ENCODE measurements around the gene GANC. TPM values are rescaled to one million over a fixed set of nuclear protein-coding genes. Genes with fewer than 3 reads are reported as not detected.

The GANC gene
- total RNA-seq, 1 experiment from 2014 or later, result 31.1 TPM

DNA sequence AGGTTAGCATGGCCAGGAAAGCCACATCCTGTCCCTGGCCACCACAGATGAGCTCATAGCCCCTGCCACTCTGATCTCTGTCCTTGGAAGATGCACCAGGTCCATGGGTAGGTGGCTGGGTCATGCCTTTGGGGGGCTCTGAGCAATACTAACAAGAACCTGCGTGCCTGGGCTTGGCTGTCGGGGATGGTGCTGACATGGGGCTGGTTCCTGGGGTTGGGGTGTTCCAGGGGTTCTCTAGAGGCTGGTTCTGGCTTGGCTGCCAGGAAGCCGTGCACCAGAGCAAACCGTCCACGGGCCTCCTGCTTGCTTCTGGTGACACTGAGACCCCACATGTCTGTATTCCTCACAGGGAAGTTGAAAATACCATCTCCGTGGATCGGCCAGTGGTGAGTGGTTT, 130.4 kb downstream of the GANC start:
- Histone ChIP-seq H3K27ac (ENCODE audit: low read length) (no peak overlapping the region), H3K27me3 (ENCODE audit: low read length) (no peaks in the 10 kb centered on the region), H2AFZ (ENCODE audit: low read length) (no peak overlapping the region), H3K9me2 (replicated peaks; ENCODE audit: insufficient read depth, low read length) (no peaks in the 10 kb centered on the region), H3K36me3 (ENCODE audit: insufficient read depth, low read length) (no peaks in the 10 kb centered on the region), H3K4me2 (ENCODE audit: low read depth, low read length, poor library complexity, severe bottlenecking) (no peak overlapping the region), H3K79me2 (ENCODE audit: low read length) (no peaks in the 10 kb centered on the region), H3K4me1 (ENCODE audit: low read length) (no peaks in the 10 kb centered on the region), H4K20me1 (ENCODE audit: insufficient read depth, low read depth, low read length) (no peaks in the 10 kb centered on the region), H3K9me3 (ENCODE audit: low read length) (no peaks in the 10 kb centered on the region), H3K9ac (ENCODE audit: low read length) (no peak overlapping the region), H3K4me3 (ENCODE audit: low read length) (no peak overlapping the region)
- no peak for DNase-seq

DNA sequence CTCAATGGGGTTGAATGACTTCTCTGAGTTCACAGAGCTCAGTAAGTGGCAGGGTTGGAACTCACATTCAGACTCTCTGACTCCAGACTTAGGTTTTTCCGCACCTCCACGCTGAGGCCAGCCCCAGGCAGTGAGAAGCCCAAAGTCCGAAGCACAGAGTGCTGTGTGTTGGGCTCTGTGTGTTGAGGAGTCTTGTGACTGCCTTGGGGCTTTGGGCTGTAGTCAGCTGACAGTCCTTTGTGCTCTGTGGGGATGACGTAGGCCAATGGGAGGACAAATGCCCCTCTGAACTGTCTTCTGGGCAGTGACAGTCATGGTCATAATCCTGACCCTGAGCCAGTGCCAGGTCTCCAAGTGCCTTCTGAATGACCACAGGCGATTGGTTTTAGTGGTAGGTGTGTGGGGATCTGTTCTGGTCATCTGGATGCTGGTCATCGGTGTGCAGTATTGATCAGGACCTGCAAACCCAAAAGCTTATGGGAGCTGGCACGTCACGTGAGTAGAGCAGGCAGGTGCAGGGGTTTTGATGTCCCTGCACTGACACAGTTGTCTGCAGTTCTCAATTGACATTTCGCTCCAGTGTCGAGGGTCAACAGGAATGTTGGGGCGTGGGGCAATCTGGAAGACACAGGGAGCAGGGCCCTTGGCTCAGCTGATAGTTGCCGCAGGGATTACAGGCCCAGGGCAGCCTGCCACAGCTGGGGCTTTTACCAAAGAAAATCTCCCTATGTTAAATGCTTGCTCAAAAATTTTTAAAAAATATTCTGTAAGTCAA, 131.6 kb downstream of the GANC start:
- no peaks in the 10 kb centered on the region for H4K20me1 ChIP-seq (ENCODE audit: insufficient read depth, low read depth, low read length)
- no peak overlapping the region for H3K4me2 ChIP-seq (ENCODE audit: low read depth, low read length, poor library complexity, severe bottlenecking)
- no peaks in the 10 kb centered on the region for H3K9me3 ChIP-seq (ENCODE audit: low read length)
- no peaks in the 10 kb centered on the region for H3K79me2 ChIP-seq (ENCODE audit: low read length)
- no peak for DNase-seq
- H3K9ac ChIP-seq (ENCODE audit: low read length), result no peak overlapping the region
- no peaks in the 10 kb centered on the region for H3K9me2 ChIP-seq (replicated peaks; ENCODE audit: insufficient read depth, low read length)
- no peak overlapping the region for H3K27ac ChIP-seq (ENCODE audit: low read length)
- no peaks in the 10 kb centered on the region for H3K36me3 ChIP-seq (ENCODE audit: insufficient read depth, low read length)
- no peaks in the 10 kb centered on the region for H3K27me3 ChIP-seq (ENCODE audit: low read length)
- no peak overlapping the region for H2AFZ ChIP-seq (ENCODE audit: low read length)
- no peak overlapping the region for H3K4me3 ChIP-seq (ENCODE audit: low read length)
- no peaks in the 10 kb centered on the region for H3K4me1 ChIP-seq (ENCODE audit: low read length)

GRCh38 chr15:42405863-42406482, 133.0 kb downstream of the GANC start:
- H3K27ac ChIP-seq (ENCODE audit: low read length), result no peak overlapping the region
- H3K9ac ChIP-seq (ENCODE audit: low read length), result no peak overlapping the region
- H3K27me3 ChIP-seq (ENCODE audit: low read length), result no peaks in the 10 kb centered on the region
- no peak overlapping the region for H3K4me3 ChIP-seq (ENCODE audit: low read length)
- H3K36me3 ChIP-seq (ENCODE audit: insufficient read depth, low read length), result 0 out of 2 replicates have a peak, but pooled peaks cover 3% of the 10 kb centered on the region
- H3K4me2 ChIP-seq (ENCODE audit: low read depth, low read length, poor library complexity, severe bottlenecking), result no peak overlapping the region
- no peaks in the 10 kb centered on the region for H3K9me3 ChIP-seq (ENCODE audit: low read length)
- no peaks in the 10 kb centered on the region for H3K4me1 ChIP-seq (ENCODE audit: low read length)
- DNase-seq, result no peak
- no peaks in the 10 kb centered on the region for H4K20me1 ChIP-seq (ENCODE audit: insufficient read depth, low read depth, low read length)
- H2AFZ ChIP-seq (ENCODE audit: low read length), result no peak overlapping the region
- no peaks in the 10 kb centered on the region for H3K9me2 ChIP-seq (replicated peaks; ENCODE audit: insufficient read depth, low read length)
- no peaks in the 10 kb centered on the region for H3K79me2 ChIP-seq (ENCODE audit: low read length)

Other genes with a start within 250 kb of the GANC start
- not detected in 2 replicates for gene PLA2G4D, start 178.6 kb upstream of the GANC start, total RNA-seq (2014; rRNA removed; shearing (Covaris generic); ENCODE audit: low replicate concordance)
- gene PLA2G4F, start 116.6 kb upstream of the GANC start, total RNA-seq (2014; rRNA removed; shearing (Covaris generic); ENCODE audit: low replicate concordance), result not detected in 2 replicates
- gene VPS39, start 64.9 kb upstream of the GANC start, total RNA-seq (2014; rRNA removed; shearing (Covaris generic); ENCODE audit: low replicate concordance), result 65.3 and 99.4 TPM in 2 replicates
- gene TMEM87A, start 232 bp downstream of the GANC start, total RNA-seq (2014; rRNA removed; shearing (Covaris generic); ENCODE audit: low replicate concordance), result 19.9 and 27.2 TPM in 2 replicates
- 3.2 and 8.8 TPM in 2 replicates for gene CAPN3, start 86.3 kb downstream of the GANC start, total RNA-seq (2014; rRNA removed; shearing (Covaris generic); ENCODE audit: low replicate concordance)
- 109 and 144 TPM in 2 replicates for gene ZNF106, start 217.9 kb downstream of the GANC start, total RNA-seq (2014; rRNA removed; shearing (Covaris generic); ENCODE audit: low replicate concordance)
- gene SNAP23, start 222.4 kb downstream of the GANC start, total RNA-seq (2014; rRNA removed; shearing (Covaris generic); ENCODE audit: low replicate concordance), result 115 and 137 TPM in 2 replicates